T-helper 2 cell (primary cell): ENCODE data around the gene EDA.
"Not testable (repeated sequence)": the region's sequence is repeated elsewhere in the genome, so short reads cannot be mapped to it uniquely, and the experiment has no call there.

ENCODE experiments used
- DNase-seq, 5 experiments: peaks; one replicate each; pipeline versions ENCODE4 v3.0.0 to v3.0.0-alpha.2; 2012 to 2022

The EDA gene

DNA sequence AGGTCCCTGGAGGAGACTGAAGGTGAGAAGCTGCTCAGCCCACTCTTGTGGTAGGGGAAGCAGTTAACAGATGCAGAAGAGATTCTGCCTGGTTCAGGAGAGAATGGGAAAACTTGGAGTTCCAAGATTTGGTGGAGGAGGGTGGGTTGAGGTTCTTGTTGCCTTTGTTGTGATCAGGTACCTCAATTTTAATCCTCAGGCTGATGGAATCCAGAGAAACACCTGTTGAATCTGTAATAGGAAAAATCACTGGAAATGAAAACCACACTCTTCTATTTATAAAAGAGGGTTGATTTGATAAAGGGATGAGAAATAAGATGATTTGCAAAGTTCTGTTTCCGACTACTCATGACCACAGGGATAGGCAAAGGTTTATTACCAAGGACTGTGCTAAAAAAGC lies 132.1 kb downstream of the EDA start:
- DNase-seq: no peak

DNA sequence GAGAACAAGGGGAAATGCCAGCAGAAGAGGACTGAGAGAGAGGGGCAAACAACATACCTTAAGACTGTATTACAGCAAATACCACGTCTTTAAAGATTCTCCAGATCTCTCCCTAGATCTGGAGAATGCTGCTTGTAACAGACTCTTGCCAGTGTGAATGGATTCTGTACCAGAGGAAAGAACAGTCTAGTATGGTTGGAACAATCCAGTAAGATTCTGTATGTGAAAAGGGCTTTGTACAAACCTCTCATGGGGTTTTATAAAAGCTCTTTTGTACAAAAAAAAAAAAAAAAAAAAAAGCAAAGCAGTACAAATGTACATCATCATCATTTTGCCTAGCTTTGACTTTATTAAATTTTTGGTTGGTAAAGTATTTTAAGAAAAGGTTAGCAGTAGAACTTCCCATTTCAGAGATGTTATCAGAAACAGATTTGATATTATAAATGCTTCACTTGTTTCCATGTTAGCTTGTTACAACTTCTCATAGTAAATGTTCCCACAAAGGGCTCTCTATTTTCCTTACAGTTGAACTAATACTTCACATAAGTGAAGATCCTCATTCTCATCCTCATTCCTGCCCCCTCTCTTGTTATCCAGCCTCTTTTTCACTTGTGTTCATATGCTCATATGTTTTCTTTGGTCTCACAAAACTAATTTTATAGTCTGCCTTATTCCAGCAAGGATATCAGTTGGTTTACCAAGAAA lies 144.2 kb downstream of the EDA start:
- DNase-seq: no peak

DNA sequence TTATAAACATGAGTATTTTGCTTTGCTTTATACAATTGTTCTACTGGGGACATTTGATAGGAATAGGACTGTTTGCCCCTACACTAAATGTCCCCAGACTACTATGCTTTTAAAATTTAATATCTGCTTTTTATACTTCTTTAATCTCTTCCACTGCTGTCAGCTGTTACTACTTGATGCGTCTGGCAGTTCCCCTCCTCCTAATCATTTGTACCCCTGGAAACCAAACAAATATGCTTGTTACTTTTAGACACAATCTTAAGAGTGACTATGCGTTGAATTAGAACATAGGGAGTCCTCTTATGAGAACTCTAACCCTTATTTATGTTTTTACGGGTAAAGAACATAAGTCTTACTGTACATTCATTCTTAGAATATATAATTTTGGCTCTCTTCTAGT lies 145.7 kb downstream of the EDA start:
- no peak for DNase-seq

DNA sequence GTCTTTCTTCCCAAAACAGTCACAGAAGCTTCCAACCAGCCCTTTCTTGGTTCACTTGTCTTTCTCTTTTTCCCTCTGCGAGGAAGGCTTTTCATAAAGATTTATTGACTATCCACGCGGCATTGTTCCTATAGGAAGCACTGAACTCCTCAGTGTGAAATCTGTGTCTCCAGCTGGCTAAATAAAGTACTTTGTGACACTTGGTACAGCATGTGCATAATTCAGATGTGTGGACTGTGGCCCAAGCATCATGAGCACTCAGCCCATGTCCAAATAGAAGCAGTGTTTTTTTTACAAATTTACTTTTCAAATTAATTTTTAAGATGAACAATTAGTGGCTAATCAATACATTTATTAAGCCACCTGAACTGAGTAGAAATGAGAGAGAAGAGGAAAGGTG lies 146.4 kb downstream of the EDA start:
- DNase-seq: no peak

DNA sequence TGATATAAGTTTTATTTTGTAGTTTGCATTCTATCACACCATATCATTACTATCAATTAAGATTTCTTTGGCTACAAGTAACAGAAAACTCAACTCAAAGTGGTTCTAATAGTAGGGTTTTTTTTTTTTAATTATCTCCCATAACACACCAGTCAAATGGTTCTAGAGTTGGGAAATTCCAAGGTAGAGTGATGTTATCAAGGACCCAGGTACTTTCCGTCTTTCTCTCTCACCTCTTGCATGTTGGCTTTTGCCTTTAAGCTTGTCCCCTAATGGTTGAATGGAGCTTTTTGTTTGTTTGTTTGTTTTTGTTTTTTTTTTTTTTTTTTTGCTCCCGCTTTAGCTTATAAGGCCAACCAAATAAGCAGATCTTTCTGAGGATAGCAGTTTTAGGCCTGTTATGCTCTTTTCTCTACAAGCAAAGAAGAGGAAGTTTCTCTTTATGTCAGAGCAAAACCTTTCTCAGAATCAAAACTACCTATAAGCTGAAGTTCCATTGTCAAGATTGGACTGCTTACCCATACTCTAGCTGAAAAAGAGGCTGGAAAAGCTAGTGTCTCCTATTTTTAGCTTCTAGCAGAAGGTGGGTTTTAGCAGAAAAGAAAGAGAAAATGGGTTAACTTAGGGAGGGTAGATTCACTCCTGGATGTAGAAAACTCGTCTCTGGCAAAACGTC lies 177.5 kb downstream of the EDA start:
- no peak for DNase-seq

DNA sequence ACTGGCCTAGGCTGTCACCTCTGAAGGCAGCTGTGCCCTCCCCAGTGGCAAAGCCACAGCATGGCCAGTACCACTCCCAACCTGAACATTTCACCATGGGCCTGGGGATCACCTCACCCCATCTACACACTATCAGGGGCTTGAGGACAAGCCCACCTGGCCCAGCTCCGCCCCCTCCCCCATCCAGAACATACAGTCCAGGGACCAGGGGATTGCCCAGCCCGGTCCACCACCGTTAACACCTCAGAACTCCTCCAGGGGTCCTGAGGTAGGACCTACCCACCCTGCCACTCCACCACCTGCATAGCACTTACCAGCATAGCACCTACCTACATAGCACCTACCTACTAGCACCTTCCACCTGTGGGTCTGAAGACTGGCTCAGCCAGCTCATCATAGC lies 179.8 kb downstream of the EDA start:
- no peak for DNase-seq

DNA sequence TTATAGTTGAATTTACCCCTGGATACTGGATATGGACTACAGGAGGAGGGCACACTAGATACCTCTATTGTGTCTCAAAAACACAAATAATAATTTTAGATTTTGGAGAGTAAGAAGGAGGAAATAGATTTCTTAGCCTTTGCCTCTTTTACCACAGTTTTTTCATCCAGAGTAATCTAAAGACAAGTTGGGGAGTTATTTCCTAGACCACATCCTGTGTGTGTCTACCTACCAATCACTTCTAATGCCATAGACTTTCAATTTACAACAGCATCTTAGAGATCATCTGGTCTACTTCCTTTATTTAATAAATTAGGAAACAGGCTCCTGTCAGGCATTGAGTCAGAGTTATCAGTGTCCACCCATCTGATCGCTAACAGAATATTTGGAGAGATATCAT lies 191.5 kb downstream of the EDA start:
- DNase-seq: peak in 1 of 5 experiments; percentile 6

DNA sequence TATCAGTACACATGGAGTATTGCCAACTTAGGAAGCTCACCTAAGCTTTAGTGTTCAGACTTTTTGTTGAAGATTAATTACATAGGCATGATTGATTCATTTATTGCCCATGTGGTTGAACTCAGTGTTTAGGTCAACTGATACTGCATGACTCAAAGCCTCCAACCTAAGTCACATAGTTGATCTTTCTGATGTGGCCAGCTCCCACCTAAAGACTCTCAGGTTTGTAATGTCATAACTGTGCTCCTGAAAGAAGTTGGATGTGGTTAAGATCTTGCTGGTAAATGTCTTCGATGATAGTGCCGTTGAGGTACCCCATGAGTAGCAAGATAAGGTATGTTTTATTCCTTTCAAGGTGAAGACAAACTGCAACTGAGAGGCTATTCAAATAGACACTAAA lies 192.5 kb downstream of the EDA start:
- DNase-seq: peak in 1 of 5 experiments; percentile 27

DNA sequence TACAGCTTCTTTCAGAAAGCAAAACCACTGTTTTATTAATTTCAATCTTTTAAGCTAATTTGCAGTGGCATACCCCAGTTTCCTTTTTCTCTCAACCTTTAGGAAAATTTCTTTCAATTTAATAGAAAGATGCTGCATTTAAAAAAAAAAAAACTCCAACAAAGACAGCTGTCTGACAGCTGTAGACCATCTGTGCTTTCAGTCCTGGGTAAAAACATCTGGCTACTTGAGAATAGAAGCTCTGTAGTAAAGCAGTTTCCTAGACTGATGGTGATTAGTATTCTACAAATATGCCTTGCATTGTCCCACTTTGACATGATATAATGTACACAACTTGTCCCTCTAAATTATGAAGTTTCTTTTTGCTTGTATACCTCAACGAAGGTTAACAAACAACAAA lies 197.8 kb downstream of the EDA start:
- DNase-seq: no peak

DNA sequence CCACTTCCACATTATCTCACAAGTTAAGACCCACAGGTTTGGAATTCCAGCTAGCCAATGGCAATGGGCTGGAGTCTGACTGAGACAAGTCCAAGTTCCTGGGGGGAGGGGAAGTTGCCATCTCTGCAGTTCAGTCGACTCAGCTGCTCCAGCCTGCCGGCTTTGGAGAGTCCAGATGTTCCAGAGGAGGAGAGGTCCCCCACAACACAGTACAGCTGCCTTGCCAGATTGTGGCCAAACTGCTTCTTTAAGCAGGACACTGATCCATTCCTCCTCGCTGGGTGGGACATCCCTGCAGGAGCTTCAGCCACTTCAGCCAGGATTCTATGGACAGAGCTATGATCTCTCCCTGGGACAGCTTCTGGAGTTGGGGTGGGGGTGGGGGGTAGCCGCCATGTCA lies 199.2 kb downstream of the EDA start:
- no peak for DNase-seq

DNA sequence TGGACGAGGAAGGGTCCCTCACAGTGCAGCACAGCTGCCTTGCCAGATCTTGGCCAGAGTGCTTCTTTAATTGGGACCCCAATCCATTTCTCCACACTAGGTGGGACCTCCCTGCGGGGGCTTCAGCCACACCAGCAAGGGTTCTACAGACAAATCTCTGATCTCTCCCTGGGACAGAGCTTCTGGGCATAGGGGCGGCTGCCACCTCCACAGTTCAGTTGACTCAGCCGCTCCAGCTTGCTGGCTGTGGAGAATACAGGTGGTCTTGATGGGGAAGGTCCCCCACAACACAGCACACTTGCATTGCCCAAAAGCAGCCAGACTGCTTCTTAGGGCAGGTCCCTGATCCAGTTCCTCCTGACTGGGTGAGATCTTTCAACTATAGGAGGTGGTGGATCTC lies 199.6 kb downstream of the EDA start:
- DNase-seq: no peak

DNA sequence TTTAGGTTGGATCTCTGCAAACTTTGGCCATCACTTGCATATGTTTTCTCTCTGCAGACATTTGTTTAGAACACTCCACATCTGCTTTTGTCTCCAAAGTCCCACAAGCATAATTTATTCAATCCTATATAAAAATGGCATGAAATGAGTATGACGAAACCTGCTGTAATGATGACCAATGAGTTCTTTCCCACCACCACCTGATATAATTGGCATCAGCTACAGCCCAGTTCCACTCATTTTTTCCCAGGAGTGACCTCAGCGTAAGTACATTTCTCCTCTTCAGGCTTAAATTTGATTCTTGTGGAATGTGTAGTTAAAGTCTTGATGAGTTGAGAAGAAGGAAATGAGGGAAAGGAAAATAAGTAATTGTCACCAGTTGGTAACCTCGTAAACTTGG lies 228.7 kb downstream of the EDA start:
- no peak for DNase-seq

DNA sequence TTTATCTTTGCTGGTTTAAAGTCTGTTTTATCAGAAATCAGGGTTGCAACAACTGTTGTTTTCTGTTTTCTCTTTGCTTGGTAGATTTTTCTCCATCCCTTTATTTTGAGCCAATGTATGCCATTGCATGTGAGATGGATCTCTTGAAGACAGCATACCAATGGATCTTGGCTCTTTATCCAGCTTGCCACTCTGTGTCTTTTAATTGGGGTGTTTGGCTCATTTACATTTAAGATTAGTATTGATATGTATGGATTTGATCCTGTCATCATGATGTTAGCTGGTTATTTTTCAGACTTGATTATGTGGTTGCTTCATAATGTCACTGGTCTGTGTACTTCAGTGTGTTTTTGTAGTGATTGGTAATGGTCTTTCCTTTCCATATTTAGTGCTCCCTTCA lies 244.1 kb downstream of the EDA start:
- not testable (repeated sequence) for DNase-seq

DNA sequence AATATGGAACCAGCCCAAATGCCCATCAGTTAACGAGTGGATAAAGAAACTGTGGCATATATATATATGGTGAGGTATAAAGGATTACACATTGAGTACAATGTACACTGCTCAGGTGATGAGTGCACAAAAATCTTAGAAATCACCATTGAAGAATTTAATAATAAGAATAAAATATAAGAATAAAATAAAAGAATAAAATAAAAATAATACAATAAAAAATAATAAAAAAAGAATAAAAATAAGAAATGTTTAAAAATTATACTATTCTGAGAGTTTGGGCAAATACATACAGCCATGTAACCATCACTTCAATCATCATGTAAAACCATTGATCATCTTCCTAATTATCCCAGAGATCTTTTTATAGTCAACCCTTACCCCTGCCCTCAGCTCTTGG lies 260.3 kb downstream of the EDA start:
- DNase-seq: no peak

DNA sequence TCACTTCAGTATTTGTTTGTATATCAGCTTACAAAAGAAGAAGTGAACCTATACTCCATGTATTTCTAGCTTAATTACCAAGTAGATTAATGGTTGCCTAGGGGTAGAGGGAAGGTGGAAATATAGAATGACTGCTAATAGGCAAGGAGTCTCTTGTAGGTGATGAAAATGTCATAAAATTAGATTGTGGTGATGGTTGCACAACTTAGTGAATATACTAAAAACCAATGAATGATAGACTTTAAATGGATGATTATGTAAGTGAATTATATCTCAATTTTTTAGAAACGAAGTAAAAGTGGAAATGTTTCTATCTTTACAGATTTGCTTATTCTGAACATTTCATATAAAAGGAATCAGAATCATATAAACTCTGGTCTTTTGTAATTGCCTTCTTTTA lies 268.3 kb downstream of the EDA start:
- DNase-seq: no peak

DNA sequence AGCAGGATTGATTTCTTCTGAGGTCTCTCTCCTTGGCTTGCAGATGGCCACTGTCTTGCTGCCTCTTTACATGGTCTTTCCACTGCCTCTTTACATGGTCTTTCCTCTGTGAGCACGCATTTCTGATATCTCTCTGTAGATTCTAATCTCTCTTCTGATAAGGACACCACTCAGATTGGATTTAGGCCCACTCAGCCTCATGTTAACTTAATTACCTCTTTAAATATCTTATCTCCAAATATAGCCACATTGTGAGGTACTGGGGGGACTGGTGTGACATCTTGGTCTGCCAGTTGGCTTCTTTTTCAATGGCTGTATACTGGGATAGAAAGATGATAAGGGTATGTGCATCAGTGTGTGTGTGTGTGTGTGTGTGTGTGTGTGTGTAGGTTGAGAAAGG lies 280.1 kb downstream of the EDA start:
- no peak for DNase-seq

DNA sequence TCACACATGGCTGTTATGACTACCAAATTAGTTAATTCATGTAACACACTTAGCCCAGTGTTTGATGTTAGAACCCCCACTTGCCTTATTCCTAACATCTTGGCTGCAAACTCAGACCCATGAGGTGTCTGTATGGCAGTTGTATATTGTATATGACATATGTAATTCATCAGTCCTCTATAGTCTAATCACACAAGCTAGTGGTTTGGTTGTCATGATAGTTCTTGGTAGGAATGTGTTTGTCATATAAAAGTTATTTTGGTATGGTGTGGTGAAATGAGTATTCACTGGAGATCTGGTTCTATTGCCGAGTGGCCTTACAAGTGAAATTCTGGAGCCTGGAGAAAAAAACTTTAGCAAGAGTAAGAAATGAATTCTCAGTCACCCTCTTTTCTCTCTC lies 284.6 kb downstream of the EDA start:
- DNase-seq: no peak

DNA sequence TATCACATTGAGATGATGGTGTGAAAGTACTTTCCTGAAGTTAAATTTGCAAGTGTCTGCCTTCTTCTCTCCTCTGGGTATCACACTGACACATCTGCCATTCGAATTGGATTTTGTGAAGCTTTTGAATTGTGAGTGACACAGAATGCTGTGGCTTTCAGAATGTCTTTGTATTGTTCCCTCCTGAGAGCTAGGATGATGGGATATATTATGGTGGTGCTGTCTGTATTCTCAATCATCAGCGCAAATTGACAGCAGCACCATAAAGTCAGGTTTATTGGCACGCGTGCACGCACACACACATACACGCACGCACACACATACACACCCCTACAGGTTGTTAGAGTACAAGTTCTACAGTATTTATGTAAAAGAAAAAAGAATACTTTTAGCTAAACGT lies 290.5 kb downstream of the EDA start:
- DNase-seq: no peak

DNA sequence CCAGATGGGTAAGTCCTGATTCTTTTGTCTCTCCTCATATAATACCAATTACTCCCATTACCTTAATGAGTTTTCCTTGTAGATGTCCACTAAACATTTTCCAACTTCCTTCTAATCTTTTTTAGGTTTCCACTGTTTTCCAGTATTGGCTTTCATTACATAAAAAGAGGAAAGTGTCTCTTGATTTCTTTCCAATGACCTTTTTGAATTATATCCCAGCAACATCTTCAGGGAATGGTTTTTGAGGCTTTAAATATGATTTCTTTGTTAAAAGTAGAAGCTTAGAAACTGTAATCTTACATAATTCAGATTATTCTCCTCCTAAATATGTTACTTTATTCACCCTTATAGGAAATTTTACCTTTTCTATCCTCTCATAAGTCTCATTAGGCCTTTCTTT lies 298.9 kb downstream of the EDA start:
- no peak for DNase-seq

DNA sequence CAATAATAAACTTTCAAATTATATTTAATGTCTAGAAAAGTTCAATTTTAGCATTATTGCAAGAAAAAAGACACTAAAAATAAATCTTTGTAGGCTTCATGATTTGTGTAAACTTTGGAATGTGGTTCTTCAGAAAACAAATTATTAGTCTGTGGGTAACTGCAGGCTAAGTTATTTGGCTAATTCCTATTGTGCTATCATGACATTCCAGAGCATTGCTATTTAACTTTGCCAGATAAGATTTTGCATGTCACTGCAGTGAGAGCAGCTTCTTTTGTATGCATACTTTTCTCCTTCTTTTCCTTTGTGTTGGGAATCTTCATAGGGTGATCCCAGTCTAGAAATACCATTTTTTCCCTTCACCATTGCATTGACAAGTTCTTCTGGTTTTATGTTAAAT lies 303.8 kb downstream of the EDA start:
- DNase-seq: no peak

DNA sequence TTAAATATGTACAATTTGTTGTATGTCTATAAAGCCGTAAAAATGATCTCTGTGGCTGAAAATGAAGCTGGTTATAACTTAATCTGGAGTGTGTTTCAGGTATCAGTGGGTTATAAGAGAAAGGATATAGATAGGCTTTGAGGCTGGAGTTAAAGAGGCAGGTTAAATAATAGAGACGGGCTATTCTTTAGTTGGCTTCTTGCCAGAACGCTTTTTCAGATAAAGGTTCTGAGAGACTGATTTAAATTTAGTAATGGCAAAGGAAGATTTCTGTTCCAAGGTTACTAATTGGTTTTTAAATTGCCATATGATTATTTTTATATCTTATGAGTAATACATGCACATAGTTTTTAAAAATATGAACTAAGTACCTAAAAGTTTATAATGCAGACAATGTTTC lies 316.4 kb downstream of the EDA start:
- DNase-seq: no peak

DNA sequence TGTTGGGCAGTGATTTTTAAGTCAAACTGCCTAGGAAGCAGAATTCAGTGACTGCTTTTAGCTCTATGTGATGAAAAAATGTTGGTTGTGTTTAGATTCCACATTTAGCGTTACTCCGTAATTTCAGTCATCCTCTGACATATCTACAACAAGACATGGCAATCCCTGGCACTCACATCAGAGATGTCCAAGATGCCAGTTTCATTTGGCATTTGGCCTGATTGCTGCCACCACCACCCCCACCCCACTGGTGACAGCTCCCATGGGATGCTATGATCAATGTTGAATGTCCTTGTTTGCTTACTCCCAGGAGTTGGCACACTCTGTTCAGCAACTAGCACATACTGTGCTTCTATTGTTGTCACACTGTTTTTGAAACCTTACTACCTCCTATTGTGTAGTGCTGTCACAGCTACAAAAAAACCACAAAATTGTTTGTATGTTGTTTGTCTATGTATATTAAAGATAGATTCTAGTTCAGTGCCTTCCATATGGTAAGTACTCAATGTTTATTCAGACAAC lies 332.4 kb downstream of the EDA start:
- DNase-seq: no peak

DNA sequence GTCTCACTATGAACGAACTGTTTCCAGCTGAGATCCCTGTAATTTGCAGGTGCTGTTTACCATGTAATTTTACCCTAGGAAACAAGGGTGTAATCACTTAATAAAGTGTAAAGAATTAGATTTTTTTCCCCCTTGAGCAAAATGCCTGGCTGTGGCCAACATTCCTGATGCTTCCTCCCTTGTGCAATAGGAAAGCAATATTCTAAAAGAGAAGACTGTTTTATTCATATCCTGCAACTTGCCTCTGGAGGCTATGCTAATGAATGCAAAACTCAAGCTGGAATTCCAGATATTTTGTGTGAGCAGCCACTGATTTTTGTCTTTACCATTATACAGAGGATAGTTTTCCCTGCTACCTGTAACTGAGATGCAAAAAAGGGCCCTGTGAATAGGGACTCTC lies 335.8 kb downstream of the EDA start:
- no peak for DNase-seq

DNA sequence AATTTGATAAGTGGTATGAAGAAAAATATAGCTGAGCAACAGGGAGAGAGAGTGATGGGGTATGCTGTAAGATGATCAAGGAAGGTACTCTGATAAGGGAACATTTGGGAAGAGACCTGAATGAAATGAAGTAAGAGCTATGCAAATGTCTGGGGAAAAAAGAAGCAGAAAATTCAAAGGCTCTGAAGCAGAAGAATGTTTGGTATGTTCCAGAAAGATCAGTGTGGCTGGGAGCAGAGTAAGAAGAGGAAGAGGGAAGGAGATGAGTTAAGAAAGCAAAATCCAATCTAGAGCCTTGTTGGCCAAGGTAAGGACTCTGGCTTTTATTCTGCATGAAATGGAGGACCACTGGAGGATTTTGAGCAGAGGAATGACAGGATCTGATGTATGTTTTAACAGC lies 343.8 kb downstream of the EDA start:
- no peak for DNase-seq
